ENCODE measurements around the gene OVAAL.

DNA sequence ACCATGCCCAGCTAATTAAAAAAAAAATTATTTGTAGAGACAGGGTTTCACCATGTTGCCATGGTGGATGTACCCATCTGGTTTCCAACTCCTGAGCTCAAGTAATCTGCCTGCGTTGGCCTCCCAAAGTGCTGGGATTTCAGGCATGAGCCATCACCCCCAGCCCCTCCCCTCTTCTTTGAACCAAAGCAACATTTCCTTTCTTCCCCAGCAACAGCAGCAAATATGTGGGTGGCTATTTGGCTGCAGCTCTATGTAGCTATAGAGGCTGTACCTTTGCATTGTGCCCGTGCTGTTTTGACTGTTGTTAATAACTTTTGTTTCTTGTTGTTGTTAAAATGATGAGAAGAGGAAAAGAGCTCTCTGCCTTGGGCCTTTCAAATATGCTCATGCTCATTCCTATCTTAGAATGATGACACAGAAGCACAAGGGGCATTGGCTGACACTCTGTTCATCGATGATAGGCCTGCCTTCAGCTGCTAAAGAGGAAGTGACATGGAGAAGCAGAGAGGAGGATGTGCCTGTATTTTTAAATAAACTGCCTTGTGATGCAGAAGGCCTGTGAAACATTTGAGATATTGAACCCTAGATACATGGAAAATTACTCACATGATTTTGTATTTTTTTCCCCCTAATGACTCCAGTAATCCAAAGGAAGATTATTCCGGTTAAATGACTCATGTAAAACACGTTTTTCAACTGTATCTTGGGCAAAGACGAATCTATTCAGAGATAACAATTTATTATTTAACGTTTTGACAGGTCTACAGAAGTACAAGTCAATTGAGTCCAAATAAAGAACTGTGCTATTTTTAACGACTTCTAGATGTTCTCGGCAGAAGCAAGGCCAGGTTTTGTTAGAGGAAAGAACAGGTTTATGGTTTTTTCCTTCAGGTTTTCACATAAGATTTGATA lies 52.5 kb downstream of the OVAAL start:
- TF ChIP-seq SUZ12 (IDR thresholded peaks at IDR 0.05) (no peak), ZNF384 (IDR thresholded peaks at IDR 0.05) (no peak)
